ENCODE data around the gene SCTR.

The SCTR gene

DNA sequence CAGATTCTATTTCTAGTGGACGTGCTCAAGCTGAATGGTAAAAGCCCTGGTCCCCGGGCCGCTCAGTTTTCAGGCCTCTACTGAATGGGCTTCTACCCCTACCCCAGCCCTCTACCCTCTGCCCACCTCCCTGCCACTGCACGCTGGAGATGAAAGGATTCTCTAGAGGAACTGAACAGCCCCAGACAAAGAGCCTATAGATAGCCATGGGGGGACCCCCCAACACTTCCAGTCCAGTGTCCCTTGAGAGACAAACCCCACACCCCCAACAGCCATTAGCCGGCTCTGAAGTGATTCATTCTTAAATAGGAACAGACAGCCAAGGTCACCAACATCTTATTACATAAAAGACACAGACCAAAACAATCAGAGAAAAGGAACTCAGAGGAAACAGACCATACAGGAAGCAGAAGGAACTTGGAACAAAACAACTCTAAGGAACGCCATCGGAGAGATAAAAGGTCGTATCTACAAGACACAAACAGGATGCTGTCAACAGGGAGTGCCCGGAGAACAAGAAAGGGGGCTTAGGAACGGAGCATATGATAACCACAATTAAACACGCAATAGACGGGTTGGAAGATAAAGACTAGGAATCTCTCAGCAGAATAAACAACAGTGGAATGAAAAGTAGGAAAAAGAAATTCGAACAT lies 69.1 kb downstream of the SCTR start:
- no peaks in the 10 kb centered on the region for H3K36me3 Mint-ChIP-seq
- peaks cover 14% of the 10 kb centered on the region for H3K27me3 Mint-ChIP-seq
- no peaks in the 10 kb centered on the region for H3K9me3 Mint-ChIP-seq
- H3K4me3 Mint-ChIP-seq: no peak overlapping the region
- H3K4me1 Mint-ChIP-seq: no peaks in the 10 kb centered on the region
- no peak overlapping the region for H3K27ac Mint-ChIP-seq

DNA sequence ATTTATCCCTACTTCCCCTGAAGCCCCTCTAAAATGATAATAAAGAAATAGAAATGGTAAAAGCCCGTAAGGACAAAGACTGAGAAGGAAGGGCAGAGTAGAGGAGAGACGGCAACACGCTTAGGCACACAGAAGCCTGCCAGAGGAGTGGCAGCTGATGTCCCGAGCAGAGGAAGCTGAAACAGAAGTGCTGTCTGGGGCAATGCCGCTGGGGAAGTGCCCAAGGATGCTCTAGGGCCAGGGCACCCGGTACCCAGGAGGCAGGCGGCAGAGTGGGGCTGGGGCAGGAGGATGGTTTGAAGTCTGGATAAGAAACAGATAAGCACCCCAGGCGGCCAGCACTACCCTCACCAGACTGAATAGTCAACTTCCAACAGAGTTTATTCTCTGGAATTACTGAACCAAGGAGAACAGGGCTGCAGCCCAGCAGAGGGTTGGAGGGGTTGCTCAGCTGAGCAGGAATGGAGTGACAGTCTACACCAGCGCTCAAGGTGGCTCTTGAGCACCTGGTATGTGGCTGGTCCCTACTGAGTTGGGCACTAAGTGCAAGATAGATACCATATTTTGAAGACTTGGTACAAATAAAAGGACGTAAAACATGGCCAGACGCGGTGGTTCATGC lies 70.2 kb downstream of the SCTR start:
- Mint-ChIP-seq H3K4me1 (no peaks in the 10 kb centered on the region), H3K4me3 (no peak overlapping the region), H3K9me3 (no peaks in the 10 kb centered on the region), H3K27ac (no peak overlapping the region), H3K27me3 (peaks cover 17% of the 10 kb centered on the region), H3K36me3 (no peaks in the 10 kb centered on the region)

DNA sequence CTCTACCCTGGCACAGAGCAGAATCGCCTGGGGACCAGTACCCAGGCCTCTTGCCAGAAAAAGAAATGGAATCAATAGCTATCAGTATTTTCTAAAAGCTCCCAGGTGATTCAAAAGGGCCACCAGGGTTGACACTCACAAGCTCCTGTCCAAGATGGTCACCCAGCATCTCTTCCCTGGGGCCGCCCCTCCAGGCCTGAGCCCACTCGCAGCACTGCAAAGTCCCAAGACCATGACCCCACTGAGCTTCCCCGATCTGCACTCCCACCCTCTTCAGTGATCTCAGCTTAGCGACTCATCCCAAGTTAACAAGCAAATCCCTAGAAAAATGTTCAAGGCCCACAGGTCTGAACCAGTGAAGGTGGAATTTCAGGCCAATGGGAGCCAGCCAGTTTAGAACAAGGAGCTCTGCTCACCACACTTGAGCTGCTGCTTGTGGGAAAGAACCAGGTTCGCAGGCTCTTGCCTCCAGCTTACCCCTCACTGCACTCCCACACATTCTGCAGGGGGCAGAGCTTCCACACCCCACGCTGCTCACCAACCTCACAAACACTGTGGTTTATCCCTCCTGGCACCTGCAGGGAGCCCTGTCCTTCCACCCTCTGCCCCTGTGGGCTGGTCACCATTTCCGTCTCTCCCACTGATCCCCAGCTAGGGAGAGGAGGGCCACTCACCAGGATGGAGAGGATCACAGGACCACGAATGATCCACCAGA lies 72.8 kb downstream of the SCTR start:
- no peaks in the 10 kb centered on the region for H3K9me3 Mint-ChIP-seq
- no peak overlapping the region for H3K27ac Mint-ChIP-seq
- no peaks in the 10 kb centered on the region for H3K4me1 Mint-ChIP-seq
- no peak overlapping the region for H3K4me3 Mint-ChIP-seq
- H3K36me3 Mint-ChIP-seq: no peaks in the 10 kb centered on the region
- peaks cover 25% of the 10 kb centered on the region for H3K27me3 Mint-ChIP-seq

DNA sequence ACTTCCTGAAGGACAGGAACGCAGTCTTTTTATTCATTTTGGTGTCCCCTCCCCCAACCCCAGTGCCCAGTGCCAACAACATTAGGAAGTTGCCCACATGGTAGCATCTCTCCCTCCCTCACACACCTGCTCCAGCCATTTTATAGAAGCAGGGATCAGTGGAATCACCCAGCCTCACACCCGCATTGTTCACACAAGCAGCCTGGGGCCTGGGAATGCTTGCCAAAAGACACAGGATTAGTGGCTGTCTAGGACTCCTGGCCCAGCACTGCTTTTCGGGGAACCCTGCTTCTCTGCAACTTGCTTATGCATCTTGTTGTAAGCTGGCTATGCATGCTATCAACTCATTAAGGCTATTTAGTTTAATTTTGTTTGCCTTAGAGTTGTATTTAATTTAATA lies 74.8 kb downstream of the SCTR start:
- no peaks in the 10 kb centered on the region for H3K4me1 Mint-ChIP-seq
- no peaks in the 10 kb centered on the region for H3K36me3 Mint-ChIP-seq
- H3K4me3 Mint-ChIP-seq: no peak overlapping the region
- no peaks in the 10 kb centered on the region for H3K9me3 Mint-ChIP-seq
- no peak overlapping the region for H3K27ac Mint-ChIP-seq
- H3K27me3 Mint-ChIP-seq: peaks cover 26% of the 10 kb centered on the region

DNA sequence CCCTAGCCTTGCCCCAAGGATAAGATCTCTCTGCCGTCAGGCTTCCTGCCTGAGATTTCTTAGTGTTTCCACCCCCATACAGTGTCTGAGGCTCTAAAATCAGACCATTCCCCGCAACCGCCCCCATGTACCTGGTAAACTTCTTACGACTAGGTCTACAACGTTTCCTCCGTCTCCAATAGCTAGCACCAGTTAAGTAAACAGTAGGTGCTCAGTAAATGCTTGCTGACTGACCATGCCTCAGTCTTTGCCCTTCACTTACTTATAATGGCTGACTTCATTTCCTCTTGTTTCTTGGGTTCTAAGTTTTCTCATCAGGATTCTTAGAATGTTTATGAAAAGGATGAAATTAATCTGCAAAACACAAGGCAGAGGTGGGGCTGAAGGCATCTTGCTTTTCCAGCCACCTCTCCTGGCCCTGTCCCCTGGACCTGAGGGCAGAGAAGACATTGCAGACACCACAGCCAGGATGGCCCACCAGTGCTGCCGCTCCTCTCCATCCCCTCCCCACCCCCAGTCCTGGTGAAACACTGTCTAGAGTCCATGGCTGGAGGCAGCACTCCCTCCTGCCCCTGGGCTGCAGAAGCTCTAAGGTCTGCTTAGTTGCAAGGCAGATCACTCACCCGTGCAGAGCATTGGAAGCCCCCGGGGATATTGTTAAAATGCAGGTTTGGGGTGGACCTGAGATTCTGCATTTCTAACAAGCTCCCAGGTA lies 75.7 kb downstream of the SCTR start:
- Mint-ChIP-seq H3K36me3 (no peaks in the 10 kb centered on the region), H3K9me3 (no peaks in the 10 kb centered on the region), H3K4me3 (no peak overlapping the region), H3K27ac (no peak overlapping the region), H3K4me1 (no peaks in the 10 kb centered on the region), H3K27me3 (peaks cover 23% of the 10 kb centered on the region)

DNA sequence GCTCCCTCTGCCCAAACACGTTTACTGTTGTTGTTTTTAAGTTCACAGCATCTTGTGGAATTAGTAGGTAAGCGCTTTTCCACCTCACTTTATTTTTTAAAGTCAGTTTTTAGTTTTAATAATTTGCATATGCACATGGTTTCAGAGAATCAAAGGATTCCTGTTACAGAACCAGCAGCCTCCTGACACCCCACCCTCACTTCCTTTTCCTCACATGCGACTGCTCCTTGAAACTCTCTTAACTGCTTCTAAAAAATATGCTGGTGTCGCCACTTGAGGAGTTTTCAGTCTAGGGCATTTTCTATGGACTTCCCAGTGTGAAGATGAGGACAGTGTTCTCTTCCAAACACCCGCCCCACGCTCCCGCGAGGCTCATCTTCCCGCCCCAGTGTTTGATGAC lies 78.2 kb downstream of the SCTR start:
- Mint-ChIP-seq H3K9me3 (no peaks in the 10 kb centered on the region), H3K27me3 (peaks cover 16% of the 10 kb centered on the region), H3K4me1 (no peaks in the 10 kb centered on the region), H3K27ac (no peak overlapping the region), H3K4me3 (no peak overlapping the region), H3K36me3 (no peaks in the 10 kb centered on the region)

DNA sequence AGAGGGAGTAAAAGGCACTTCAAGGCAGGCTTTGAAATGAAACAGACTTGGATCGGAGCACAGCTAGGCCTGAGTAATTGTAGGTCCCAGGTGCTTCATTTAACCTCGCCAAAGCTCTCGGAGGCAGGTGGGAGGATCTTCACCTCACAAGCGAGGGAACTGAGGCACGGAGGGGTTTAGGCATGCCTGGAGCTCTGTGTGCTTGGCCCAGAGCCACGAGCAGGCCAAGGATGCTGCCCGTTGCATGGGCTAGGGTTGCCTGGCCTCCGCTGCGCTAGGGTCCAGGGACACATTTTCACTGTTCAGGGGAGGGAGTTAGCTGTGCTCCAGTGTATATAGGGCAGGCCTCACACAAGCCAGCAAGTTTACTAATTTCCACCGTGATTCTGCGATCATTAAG lies 81.4 kb downstream of the SCTR start:
- peaks cover 6% of the 10 kb centered on the region for H3K27me3 Mint-ChIP-seq
- no peak overlapping the region for H3K27ac Mint-ChIP-seq
- H3K4me1 Mint-ChIP-seq: no peaks in the 10 kb centered on the region
- H3K9me3 Mint-ChIP-seq: no peaks in the 10 kb centered on the region
- H3K36me3 Mint-ChIP-seq: no peaks in the 10 kb centered on the region
- H3K4me3 Mint-ChIP-seq: no peak overlapping the region

DNA sequence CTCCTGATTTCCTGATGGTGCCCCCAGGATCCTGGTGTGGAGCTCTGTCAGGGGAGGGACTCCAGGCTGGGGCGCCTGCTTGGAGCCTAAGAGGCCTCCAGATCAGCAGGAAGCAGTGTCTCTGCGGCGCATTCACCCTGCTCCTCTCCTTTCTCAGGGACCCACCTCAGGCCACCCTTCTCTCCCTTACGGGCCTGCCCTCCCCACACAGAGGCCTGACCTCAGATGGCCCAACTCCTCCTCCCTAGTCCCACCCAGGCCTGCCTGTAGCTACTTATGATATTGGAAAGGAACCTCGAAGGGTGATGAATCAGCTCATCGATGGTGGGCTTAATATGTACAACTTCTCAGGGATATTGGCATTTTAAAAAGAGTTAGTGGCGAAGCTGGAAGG lies 82.1 kb downstream of the SCTR start:
- Mint-ChIP-seq H3K27ac (no peak overlapping the region), H3K4me3 (no peak overlapping the region), H3K4me1 (no peaks in the 10 kb centered on the region), H3K36me3 (no peaks in the 10 kb centered on the region), H3K27me3 (peaks cover 6% of the 10 kb centered on the region), H3K9me3 (no peaks in the 10 kb centered on the region)

DNA sequence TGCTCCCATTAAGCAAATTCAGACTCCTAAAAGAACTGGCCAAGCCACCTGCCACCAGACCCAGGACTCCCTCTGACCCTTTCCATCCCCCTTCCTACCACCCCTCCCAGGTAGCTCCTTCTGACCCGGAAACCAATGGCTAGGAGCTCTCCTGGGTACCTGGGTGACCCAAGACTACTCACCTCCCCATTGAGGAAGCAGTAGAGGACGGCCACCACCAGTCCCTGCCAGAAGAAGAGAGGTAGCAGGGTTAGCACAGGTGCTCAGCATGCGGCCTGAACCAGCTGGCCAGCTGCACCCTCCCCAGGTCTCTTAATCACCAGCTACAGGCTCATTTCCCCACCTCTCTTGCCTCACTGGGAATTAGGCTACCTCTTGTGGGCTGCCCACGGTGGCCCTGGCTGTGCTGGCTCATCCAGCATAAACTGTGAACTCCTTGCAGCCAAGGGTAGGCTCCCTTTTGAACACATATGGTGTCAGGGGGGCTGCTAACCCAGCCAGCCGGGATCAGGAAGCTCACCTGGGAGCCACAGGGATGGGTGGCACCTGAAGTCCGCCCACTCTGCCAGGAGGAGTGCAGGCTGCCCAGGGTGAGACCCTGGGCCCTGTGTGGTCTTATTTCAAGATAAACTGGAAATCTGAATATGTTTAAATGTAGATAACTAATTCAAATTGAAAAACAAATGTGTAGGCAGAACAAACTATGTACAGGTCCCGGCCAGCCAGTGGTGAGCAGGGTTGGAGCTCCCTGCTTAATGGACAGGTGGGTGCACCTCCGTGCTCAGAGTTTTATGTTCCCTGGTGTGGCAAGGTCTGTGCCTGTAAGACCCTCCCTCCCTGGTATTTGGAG lies 82.7 kb downstream of the SCTR start:
- Mint-ChIP-seq H3K9me3 (no peaks in the 10 kb centered on the region), H3K27me3 (peaks cover 4% of the 10 kb centered on the region), H3K4me1 (no peaks in the 10 kb centered on the region), H3K27ac (no peak overlapping the region), H3K36me3 (no peaks in the 10 kb centered on the region), H3K4me3 (no peak overlapping the region)

DNA sequence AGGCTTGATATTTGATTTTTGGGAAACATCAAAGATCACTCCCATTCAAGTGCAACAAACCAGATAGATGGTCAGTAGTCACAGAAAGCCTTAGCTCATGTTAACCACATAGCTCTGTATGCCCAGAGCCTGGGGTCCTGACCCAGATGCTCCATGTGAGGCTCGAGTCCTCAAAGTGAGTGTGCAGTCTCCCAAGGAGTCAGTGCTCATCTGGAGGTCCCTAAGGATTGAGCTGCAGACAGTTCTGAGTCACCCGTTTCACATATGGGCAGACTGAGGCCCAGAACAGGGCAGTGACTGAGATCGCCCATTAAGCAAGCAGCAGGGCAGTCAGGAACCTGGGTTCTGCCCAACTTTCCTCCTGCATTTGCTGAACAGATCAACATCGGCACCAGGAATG lies 83.4 kb downstream of the SCTR start:
- H3K9me3 Mint-ChIP-seq: no peaks in the 10 kb centered on the region
- H3K4me3 Mint-ChIP-seq: no peak overlapping the region
- no peaks in the 10 kb centered on the region for H3K27me3 Mint-ChIP-seq
- no peaks in the 10 kb centered on the region for H3K36me3 Mint-ChIP-seq
- no peaks in the 10 kb centered on the region for H3K4me1 Mint-ChIP-seq
- H3K27ac Mint-ChIP-seq: no peak overlapping the region

DNA sequence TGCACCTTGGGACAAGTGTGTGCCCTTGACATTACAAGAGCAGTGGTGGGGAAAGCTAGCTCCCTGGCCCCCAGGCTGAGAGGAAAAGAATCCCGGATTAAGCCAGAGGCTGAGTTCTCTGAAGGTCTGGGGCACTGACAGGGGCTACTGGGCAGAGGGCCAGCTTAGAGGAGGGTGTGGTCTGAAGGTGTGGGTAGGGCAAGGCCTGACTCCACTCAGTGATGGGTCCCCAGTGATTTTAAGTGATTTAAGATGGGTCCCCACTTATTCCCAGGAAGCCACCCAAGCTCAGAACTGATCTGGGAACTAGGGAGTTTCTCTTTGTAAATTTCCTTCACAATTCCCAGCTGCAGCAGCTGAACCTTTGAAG lies 83.8 kb downstream of the SCTR start:
- peaks cover 2% of the 10 kb centered on the region for H3K27me3 Mint-ChIP-seq
- no peaks in the 10 kb centered on the region for H3K9me3 Mint-ChIP-seq

DNA sequence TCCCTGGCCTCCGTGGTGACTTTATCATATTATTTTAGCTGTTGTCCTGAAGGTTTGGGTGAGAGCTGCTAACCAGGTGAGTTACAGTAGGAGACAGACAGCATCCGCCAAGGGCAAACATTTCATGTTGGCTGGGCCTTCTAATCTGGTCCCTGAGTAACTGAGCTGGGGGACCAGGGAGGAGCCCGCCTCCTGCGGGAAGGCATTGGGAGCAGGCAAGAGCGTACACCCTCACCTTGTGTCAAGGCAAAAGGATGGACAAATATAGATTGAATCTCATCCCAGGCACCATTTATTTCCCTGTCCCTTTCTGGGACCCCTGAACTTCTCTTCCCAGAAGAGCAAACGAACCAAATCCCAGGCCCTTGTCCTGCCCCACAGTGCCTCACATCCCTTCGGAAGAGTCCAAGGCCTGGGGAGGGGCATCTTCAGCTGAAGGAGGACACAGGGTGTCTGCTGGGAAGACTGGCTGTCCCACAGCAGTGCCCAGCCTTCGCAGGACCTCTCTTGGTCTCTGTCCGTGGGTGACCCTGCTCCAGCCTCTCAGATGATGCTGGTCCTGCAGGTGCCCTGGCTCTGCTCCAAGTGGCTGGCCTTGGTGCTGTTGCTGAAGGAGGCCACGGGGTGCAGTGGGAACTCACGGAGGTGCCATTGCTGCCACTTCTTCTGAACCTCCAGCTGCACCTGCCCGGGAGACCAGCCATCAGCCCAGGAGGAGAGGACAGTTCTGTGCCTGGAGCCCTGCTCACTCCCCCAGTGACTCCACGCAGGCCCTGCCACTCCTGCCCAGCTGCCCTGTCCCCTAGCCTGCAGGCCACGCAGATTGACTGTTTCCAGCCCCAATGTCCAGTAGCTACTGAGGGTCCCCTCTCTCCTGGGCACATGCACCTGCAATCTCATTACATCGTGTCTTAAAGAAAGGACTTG lies 84.4 kb downstream of the SCTR start:
- Mint-ChIP-seq H3K36me3 (no peaks in the 10 kb centered on the region), H3K4me3 (no peak overlapping the region), H3K4me1 (no peaks in the 10 kb centered on the region), H3K9me3 (no peaks in the 10 kb centered on the region), H3K27me3 (peaks cover 2% of the 10 kb centered on the region), H3K27ac (no peak overlapping the region)

More for the DNA sequence above, 83.8 kb downstream of the SCTR start:
- H3K36me3 Mint-ChIP-seq: no peaks in the 10 kb centered on the region
- no peaks in the 10 kb centered on the region for H3K4me1 Mint-ChIP-seq
- H3K27ac Mint-ChIP-seq: no peak overlapping the region
- H3K4me3 Mint-ChIP-seq: no peak overlapping the region

DNA sequence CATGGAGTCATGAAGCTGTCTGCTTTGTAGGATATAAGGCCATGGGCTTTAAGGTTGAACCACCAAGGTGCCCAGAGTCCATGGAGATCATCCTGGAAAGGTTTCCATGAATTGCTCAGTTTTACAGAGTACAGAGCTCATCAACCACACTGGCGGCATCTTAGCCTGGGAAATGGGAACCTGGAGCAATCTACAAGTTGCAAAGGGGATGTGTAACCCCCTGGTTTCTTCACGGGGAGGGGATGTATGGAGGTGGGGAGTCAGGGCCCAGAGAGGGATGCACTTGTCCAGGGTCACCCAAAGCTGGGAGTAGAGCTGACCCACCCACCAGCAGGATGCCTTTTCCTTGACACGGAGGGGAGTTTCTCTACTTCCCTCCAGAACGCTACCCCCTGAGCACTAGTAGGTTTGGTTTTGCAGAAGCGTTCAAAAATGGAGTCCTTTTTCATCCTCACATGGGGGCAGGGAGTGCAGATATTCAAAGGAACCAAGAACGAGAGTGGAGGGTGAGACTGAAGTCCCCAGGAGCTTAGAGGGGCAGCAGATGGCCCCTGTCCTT lies 85.5 kb downstream of the SCTR start:
- H3K9me3 Mint-ChIP-seq: no peaks in the 10 kb centered on the region
- no peak overlapping the region for H3K27ac Mint-ChIP-seq
- peaks cover 5% of the 10 kb centered on the region for H3K27me3 Mint-ChIP-seq
- H3K4me3 Mint-ChIP-seq: no peak overlapping the region
- no peaks in the 10 kb centered on the region for H3K36me3 Mint-ChIP-seq
- H3K4me1 Mint-ChIP-seq: no peaks in the 10 kb centered on the region

DNA sequence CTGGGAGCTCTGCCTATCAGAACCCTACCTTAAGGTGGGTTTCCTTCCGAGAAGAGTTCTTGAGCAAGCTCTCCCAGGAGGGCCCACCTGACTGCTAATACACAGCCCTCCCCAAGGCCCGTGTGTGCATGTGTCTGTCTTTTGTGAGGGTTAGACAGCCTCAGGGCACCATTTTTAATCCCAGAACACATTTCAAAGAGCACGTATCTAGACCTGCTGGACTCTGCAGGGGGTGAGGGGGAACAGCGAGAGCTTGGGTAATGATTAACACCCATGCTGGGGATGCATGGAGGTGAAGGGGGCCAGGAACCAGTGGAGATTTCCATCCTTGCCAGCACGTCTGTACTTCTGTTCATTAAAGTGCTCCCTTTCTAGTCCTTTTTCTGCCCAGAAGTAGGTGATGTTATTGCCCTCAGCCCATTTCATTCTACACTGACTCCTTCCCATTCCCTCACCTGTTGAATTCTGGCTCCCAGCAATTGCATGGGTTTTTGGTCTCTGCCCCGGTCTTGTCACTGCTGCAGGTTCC lies 86.1 kb downstream of the SCTR start:
- Mint-ChIP-seq H3K27me3 (peaks cover 8% of the 10 kb centered on the region), H3K9me3 (no peaks in the 10 kb centered on the region), H3K4me1 (no peaks in the 10 kb centered on the region), H3K4me3 (no peak overlapping the region), H3K36me3 (no peaks in the 10 kb centered on the region), H3K27ac (no peak overlapping the region)
